ENCODE results near the gene EWSR1.

DNA sequence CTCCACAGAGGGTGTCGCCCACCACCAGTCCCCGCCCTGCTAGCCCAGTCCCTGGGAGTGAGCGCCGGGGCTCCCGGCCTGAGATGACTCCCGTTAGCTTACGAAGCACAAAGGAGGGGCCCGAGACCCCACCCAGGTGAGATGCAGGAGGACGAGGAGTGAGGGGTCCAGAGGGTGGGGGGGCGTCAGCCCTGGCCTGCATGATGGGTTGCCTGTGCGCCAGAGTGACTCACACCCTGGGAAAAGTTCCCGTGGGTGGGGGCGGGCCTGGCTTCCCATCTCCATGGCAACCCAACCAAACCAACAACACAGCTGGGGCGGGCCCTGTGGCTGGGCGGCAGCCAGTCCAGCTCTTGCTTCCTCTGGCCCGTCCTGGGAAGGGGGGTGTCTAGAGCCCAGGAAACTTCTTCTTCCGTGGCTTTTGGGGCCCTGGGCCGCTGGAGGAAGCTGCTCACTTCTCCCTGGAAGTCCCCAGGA lies 42.8 kb downstream of the EWSR1 start:
- no peak for TF ChIP-seq POLR2AphosphoS5 (IDR thresholded peaks at IDR 0.05; ENCODE audit: low read depth)
- TF ChIP-seq, protein P1, sequence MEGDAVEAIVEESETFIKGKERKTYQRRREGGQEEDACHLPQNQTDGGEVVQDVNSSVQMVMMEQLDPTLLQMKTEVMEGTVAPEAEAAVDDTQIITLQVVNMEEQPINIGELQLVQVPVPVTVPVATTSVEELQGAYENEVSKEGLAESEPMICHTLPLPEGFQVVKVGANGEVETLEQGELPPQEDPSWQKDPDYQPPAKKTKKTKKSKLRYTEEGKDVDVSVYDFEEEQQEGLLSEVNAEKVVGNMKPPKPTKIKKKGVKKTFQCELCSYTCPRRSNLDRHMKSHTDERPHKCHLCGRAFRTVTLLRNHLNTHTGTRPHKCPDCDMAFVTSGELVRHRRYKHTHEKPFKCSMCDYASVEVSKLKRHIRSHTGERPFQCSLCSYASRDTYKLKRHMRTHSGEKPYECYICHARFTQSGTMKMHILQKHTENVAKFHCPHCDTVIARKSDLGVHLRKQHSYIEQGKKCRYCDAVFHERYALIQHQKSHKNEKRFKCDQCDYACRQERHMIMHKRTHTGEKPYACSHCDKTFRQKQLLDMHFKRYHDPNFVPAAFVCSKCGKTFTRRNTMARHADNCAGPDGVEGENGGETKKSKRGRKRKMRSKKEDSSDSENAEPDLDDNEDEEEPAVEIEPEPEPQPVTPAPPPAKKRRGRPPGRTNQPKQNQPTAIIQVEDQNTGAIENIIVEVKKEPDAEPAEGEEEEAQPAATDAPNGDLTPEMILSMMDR (IDR thresholded peaks at IDR 0.05; ENCODE audit: insufficient read depth, low read length): no peak

All from HL-60 (cell line).